GM18508 (cell line): ENCODE data around the gene GOLT1B.

Experiments
- ATAC-seq: cut with Tn5 transposase; IDR thresholded peaks from one replicate; pipeline ENCODE4 v1.9.1; 2021; ENCODE audit warnings: moderate number of reproducible peaks; ENCODE audit not compliant: insufficient read depth, unreplicated experiment

GOLT1B gene

GRCh38 chr12:21559855-21560569, 58.4 kb downstream of the GOLT1B start:
- ATAC-seq = no peak

- ATAC-seq = no peak
Measured at GRCh38 chr12:21561158-21561557, 59.6 kb downstream of the GOLT1B start.

GRCh38 chr12:21562859-21563258, 61.3 kb downstream of the GOLT1B start:
- no peak for ATAC-seq

DNA sequence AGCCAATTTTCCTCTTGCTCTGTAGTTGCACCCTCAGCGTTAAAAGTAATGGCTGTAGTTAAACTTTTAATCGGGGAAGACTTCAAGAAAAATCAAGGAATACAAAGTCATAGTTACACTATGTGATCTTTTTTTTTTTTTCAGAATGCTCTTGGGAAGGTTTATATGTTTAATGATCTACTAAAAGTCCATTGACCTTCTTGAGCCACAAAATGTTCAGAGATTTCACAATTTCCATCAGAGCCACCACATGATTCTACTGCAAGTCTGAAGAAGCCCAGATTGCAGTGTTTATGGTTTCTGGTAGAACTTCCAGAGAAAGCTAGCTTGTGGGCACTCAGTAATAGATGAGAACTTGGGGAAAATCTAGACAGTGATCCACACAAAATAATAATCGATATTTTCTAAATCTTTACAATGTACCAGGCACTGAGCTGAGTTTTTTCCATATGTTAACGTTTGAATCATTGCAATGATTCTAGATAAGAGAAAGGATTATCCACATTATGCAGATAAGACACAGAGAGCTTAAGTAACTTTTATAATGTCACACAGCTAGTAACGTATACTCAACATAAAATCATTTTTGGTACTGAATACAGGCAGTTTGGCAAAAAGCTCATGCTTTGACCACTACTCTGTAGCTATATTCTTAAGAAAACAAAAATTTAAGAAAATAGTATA, 64.8 kb downstream of the GOLT1B start:
- ATAC-seq = no peak

DNA sequence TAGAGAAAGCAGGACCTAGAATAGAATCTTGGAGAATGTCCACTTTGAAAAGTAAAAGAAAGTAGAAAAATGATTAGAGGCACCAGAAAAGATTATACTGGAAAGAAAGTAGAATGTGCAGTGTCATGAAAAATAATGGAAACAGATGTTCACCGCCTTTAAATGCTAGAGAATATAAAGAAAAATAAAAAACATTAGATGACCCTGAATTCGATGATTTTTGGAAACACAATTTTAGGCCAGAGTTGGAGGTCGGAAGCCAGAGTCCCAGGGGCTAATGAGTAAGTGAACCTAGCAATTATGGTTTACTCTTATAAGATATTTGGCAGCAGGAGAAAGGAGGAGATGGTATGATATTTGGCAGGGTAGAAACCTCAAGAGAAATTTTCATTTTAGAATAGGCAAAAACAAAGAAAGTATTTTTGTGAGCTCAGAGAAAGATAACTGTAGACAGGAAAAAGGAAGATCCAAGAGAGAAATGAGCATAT, 65.4 kb downstream of the GOLT1B start:
- no peak for ATAC-seq
